Stimulated activated CD8-positive, alpha-beta memory T cell treated with anti-CD3 and anti-CD28 coated beads, Interleukin-4, amount 100 ng/mL, for 48 hours (primary cell): ENCODE data around the gene ARTN.

Experiments
- DNase-seq: peaks from one replicate; pipeline ENCODE4 v3.0.0-alpha.2; 2020

The ARTN gene, protein sequence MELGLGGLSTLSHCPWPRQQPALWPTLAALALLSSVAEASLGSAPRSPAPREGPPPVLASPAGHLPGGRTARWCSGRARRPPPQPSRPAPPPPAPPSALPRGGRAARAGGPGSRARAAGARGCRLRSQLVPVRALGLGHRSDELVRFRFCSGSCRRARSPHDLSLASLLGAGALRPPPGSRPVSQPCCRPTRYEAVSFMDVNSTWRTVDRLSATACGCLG

DNA sequence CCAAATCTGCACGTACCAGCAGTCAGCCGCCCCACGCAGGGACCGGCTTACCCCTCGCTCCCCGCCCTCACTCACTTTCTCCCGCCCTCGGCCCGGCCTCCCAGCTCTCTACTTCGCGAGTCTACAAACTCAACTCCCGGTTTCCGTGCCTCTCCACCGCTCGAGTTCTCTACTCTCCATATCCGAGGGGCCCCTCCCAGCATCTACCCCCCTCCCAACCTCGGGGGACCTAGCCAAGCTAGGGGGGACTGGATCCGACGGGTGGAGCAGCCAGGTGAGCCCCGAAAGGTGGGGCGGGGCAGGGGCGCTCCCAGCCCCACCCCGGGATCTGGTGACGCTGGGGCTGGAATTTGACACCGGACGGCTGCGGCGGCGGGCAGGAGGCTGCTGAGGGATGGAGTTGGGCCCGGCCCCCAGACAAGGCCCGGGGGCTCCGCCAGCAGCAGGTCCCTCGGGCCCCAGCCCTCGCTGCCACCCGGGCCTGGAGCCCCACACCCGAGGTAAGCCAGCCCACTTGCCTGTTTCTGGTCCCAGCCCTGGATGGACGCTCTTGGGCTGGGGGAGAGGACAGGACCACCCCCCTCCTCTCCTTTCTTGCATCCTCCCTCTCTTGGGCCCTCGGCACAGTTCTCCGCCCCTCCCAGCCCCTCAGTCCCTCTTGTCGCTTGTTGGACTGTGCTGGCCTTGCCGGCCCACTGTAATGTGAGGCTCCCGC is at the start of gene ARTN:
Gene ARTN, plus strand, starts transcription at position 416 of the 715 bp plus-strand sequence. CDS start 1,856 bp downstream, outside the sequence.
- no peak for DNase-seq

DNA sequence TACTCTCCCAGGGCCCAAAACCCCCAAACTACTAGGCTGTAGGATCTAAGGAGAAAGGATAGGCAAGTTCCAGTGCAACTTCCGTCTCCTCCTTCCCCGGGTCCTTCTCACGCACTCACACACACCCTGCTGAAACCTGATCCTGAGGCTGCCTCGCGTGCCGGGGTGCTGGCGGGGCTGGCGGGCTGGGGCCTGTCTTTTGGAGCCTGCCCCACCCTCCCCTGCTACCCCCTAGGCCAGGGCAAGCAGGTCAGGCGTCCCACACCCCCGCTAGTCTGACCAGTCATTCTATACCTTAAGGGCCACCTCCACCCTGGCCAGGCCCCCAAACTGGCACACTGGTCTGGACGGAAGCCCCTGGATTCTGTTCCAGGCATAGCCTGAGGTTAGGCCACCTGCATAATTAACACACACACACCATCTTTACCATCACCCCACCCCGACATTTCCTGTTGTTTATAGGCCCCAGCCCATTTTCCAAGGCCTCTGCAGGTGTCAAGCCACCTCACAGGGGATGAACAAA is 48.3 kb upstream of the ARTN start:
- no peak for DNase-seq

GRCh38 chr1:43887748-43888147 is 45.9 kb upstream of the ARTN start:
- no peak for DNase-seq

DNA sequence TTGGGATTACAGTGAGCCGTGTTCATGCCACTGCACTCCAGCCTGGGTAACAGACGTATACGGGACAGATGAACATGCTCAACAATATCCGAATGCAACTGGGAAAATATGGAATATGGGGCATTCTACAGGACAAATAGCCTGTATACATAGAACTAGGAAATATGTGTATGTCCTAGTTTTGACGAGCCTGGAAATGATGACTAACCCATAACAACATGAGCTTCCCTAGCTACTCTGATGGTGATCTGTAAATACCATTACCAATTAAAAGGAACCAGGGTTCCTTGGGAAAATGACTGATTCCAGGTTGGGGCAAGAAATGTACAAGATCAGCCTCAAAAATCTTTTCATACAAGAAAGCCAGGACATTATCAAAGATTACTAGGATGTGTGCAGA is 42.8 kb upstream of the ARTN start:
- DNase-seq, result no peak

- no peak for DNase-seq
Measured at GRCh38 chr1:43893006-43893405, 40.6 kb upstream of the ARTN start.

DNA sequence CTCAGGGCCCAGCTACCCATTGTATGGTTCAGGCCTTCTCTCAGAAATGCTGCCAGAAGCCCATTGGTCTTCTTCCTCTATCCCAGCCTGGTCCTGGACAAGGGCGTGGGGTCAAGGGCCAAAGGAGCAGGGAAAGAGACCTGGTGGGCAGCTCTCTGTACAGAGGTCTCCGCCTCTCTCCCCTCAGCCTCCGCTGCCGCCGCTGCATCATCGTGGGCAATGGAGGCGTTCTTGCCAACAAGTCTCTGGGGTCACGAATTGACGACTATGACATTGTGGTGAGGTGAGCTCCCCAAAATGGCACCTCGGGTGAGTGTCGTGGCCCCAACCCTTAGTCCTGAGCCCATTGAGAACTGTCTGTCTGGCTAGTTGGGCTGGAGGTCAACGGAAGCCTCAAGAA is 34.6 kb upstream of the ARTN start:
- DNase-seq, result no peak

DNA sequence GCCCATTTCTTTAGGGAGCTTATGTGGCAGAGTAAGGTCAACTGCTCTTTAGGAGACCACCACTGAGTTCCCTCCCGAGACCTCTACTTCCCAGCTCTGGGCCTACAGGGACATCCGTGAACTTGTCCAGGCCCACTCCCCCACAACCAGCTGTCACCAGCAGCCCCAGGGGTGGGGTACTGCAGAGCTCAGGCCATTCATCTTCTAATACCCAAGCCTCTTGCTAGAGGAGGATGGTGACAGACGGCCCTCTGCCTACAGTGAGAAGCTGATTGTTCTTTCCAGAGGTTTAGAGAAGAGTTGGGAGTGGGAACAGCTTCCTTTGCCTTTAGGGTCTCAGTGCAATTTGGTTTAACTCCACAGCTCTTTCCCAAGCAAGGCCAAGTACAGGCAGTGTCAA is 33.2 kb upstream of the ARTN start:
- DNase-seq, result no peak

- no peak for DNase-seq
Measured at GRCh38 chr1:43901196-43901961, 32.2 kb upstream of the ARTN start.

GRCh38 chr1:43902058-43902831 is 31.4 kb upstream of the ARTN start:
- no peak for DNase-seq

DNA sequence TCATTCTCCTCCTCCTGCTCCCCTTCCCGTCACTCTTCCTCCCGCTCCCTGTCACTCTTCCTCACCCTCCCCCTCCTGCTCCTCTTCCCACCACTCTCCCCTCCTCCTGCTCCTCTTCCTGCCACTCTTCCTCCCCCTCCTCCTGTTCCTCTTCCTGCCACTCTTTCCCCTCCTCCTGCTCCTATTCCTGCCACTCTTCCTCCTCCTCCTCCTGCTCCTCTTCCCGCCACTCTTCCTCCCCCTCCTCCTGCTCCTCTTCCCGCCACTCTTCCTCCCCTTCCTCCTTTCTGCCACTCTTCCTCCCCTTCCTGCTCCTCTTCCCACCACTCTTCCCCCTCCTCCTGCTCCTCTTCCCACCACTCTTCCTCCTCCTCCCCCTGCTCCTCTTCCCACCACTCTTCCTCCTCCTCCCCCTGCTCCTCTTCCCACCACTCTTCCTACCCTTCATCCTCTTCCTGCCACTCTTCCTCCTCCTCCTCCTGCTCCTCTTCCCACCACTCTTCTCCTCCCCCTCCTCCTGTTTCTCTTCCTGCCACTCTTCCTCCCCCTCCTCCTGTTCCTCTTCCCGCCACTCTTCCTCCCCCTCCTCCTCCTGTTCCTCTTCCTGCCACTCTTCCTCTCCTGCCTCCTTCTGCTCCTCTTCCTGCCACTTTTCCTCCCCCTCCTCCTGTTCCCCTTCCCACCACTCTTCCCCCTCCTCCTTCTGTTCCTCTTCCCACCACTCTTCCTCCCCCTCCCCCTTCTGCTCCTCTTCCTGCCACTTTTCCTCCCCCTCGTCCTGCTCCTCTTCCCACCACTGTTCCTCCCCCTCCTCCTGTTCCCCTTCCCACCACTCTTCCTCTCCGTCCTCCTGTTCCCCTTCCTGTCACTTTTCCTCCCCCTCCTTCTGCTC is 28.7 kb upstream of the ARTN start:
- DNase-seq, result no peak

GRCh38 chr1:43908226-43908625 is 25.4 kb upstream of the ARTN start:
- no peak for DNase-seq

- no peak for DNase-seq
Measured at GRCh38 chr1:43908858-43909257, 24.7 kb upstream of the ARTN start.

DNA sequence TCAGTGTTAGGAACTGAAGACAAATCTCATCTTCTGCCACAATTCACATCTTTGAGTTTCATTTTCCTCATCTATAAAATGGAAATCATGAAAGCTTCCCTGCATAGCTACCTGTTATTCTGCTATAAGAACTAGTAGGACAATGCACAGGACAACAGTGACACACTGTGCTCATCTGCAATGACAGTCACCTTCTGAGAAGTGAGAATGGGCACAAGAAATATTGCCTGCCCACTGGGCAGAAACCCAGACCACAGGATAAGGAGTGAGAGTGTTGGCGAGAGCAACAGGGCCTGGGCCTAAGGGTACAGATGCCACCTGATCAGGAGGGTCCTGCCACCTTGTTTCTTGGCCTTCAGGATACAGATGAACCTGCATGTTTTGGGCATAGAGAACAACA is 23.3 kb upstream of the ARTN start:
- no peak for DNase-seq

GRCh38 chr1:43912607-43913006 is 21.0 kb upstream of the ARTN start:
- DNase-seq, result no peak

- no peak for DNase-seq
Measured at GRCh38 chr1:43913051-43913501, 20.5 kb upstream of the ARTN start.

GRCh38 chr1:43913666-43914360 is 19.8 kb upstream of the ARTN start:
- DNase-seq, result no peak

DNA sequence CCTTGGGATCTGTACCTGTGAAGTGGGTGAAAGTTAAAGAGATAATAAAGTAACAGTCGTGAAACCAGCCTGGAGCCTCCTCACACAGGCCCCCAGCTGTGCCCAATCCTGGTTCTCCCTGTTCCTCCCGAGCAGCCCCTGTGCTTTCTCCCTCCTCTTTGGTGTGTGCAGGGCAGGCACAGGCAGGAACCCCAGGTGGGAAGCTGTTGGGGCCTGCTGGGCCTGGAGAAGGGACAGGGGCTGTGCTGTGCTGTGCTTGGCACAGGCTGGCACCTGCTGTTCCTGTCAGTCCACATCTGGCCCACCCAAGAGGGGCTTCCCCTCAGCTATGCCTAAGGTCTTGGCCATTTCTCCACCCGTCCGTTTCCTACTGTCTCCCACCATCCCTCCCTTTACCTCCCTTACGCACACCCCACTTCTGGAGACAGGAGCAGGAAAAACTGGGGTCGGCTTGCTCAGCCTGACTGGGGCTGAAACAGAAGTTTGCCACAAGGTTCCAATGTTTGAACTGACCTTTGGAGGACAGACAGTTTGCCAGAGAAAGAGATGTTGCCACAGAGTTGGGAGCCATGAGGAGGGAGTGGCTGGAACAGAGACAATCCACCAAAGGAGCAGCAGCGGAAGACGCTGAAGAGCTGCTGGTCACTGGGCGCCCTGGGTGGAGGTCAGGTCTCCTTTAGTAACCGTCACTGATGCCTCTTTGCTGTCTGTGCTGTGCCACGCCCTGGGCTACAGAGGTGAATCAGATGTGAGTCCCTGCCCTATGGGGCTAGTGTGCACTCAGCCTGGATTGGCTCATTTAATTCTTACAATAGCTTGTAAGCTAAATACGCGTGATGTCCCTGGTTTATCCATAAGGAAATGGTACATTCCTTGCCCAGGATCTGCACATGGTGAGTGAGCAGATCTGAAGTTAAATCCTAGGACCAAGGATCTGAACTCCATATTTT is 18.8 kb upstream of the ARTN start:
- no peak for DNase-seq

DNA sequence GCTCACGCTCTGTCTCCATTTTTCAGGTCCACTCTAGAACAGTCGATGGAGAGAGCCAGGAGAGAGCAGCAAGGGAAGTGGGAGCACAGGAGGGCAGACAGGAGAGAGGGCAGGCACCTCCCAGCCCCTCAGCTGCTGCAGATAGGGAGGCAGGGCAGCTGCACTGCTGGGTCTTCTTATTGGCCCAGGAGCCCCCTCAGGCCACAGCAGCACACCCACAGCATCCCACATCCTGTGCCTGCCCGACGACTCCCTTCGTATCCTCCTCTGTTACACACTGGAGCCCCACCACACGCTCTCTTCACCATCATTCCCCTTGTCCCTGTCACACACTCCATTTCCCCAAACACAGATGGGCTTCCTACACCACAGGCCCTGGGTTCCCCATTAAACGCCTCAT is 13.7 kb upstream of the ARTN start:
- no peak for DNase-seq

- no peak for DNase-seq
Measured at GRCh38 chr1:43921022-43921421, 12.6 kb upstream of the ARTN start.

- DNase-seq, result no peak
Measured at GRCh38 chr1:43924516-43924915, 9.1 kb upstream of the ARTN start.
